ENCODE measurements around the gene OR5AP2.
"Not testable (repeated sequence)": the region's sequence is repeated elsewhere in the genome, so short reads cannot be mapped to it uniquely, and the experiment has no call there.

OR5AP2 gene

GRCh38 chr11:56642339-56642738 is at the start of gene OR5AP2:
OR5AP2 (minus strand) TSS chr11:56642439; CDS start chr11:56642439, 0 bp downstream.
- no peak for DNase-seq (ENCODE audit: low spot score)

- DNase-seq (ENCODE audit: low spot score): not testable (repeated sequence)
Measured at GRCh38 chr11:56691179-56691578, 48.9 kb upstream of the OR5AP2 start.

- no peak for DNase-seq (ENCODE audit: low spot score)
Measured at GRCh38 chr11:56688554-56689100, 46.4 kb upstream of the OR5AP2 start.

- no peak for DNase-seq (ENCODE audit: low spot score)
Measured at GRCh38 chr11:56670984-56671383, 28.7 kb upstream of the OR5AP2 start.

- no peak for DNase-seq (ENCODE audit: low spot score)
Measured at GRCh38 chr11:56663386-56663785, 21.1 kb upstream of the OR5AP2 start, which contains the start of gene OR5AR1. OR5AR1 (plus strand) TSS chr11:56663686; CDS start chr11:56663686, 0 bp downstream.

- DNase-seq (ENCODE audit: low spot score): no peak
Measured at GRCh38 chr11:56659755-56660154, 17.5 kb upstream of the OR5AP2 start.

GRCh38 chr11:56637500-56637899 is 4.7 kb downstream of the OR5AP2 start:
- DNase-seq (ENCODE audit: low spot score): no peak

- no peak for DNase-seq (ENCODE audit: low spot score)
Measured at GRCh38 chr11:56636861-56637260, 5.4 kb downstream of the OR5AP2 start.

- DNase-seq (ENCODE audit: low spot score): no peak
Measured at GRCh38 chr11:56632329-56632728, 9.9 kb downstream of the OR5AP2 start.

GRCh38 chr11:56625946-56626345 is 16.3 kb downstream of the OR5AP2 start:
- DNase-seq (ENCODE audit: low spot score): no peak

- no peak for DNase-seq (ENCODE audit: low spot score)
Measured at GRCh38 chr11:56624661-56625110, 17.6 kb downstream of the OR5AP2 start.

- no peak for DNase-seq (ENCODE audit: low spot score)
Measured at GRCh38 chr11:56611174-56611573, 31.1 kb downstream of the OR5AP2 start.

GRCh38 chr11:56592088-56592717 is 50.0 kb downstream of the OR5AP2 start:
- not testable (repeated sequence) for DNase-seq (ENCODE audit: low spot score)
